NB4 (cell line): ENCODE data around the gene POP4.

Experiments used
- DNase-seq: peaks from one replicate; pipeline ENCODE4 v3.0.0; 2010; ENCODE audit warnings: low read depth
- H3K4me3 ChIP-seq: one replicate; pipeline ENCODE4 v1.5.1; 2011; ENCODE audit warnings: mild to moderate bottlenecking, low read depth, low read length, moderate library complexity
- CTCF ChIP-seq: IDR thresholded peaks from one replicate; pipeline ENCODE4 v1.5.1; 2012; ENCODE audit warnings: low read depth, low read length
- MAX ChIP-seq: IDR thresholded peaks from 2 replicates; pipeline ENCODE4 v1.6.1; 2011; ENCODE audit warnings: low read depth, low read length
- MYC ChIP-seq: IDR thresholded peaks from 2 replicates; pipeline ENCODE4 v1.6.1; 2011; ENCODE audit warnings: low read depth, low read length
- POLR2A ChIP-seq: IDR thresholded peaks from 2 replicates; pipeline ENCODE4 v1.6.1; 2011; ENCODE audit warnings: mild to moderate bottlenecking; ENCODE audit not compliant: insufficient read length; ENCODE audit errors: extremely low read depth

POP4 gene

GRCh38 chr19:29562299-29563297, 43.5 kb upstream of the POP4 start:
- no peak overlapping the region for H3K4me3 ChIP-seq
- TF ChIP-seq MYC (no peak), CTCF (no peak), POLR2A (no peak), MAX (no peak)
- DNase-seq, result no peak

- no peak for TF ChIP-seq CTCF
- no peak for DNase-seq
- no peak overlapping the region for H3K4me3 ChIP-seq
Observed at GRCh38 chr19:29563486-29564101, 42.5 kb upstream of the POP4 start.

GRCh38 chr19:29564574-29565005, 41.5 kb upstream of the POP4 start:
- no peak overlapping the region for H3K4me3 ChIP-seq

GRCh38 chr19:29565171-29565570, 40.9 kb upstream of the POP4 start:
- H3K4me3 ChIP-seq, result no peak overlapping the region
- no peak for DNase-seq
- TF ChIP-seq CTCF (no peak), POLR2A (no peak), MYC (no peak), MAX (no peak)

More at GRCh38 chr19:29564574-29565005, 41.5 kb upstream of the POP4 start:
- no peak for DNase-seq
- TF ChIP-seq MYC, result no peak
- no peak for TF ChIP-seq MAX
- no peak for TF ChIP-seq POLR2A

GRCh38 chr19:29566496-29567054, 39.5 kb upstream of the POP4 start:
- no peak overlapping the region for H3K4me3 ChIP-seq
- no peak for DNase-seq
- TF ChIP-seq CTCF, result no peak
- TF ChIP-seq POLR2A, result no peak
- no peak for TF ChIP-seq MAX
- TF ChIP-seq MYC, result no peak

- TF ChIP-seq MYC (no peak), MAX (no peak), CTCF (no peak), POLR2A (no peak)
- no peak overlapping the region for H3K4me3 ChIP-seq
- DNase-seq, result no peak
Observed at GRCh38 chr19:29567366-29567915, 38.6 kb upstream of the POP4 start.
